ENCODE measurements around the gene SPTLC3. TPM values are rescaled to one million over a fixed set of nuclear protein-coding genes. Genes with fewer than 3 reads are reported as not detected.

Gene SPTLC3
- polyA plus RNA-seq, 4 donors, result 4.3 to 60.2 (median 5.8) TPM

GRCh38 chr20:13017235-13017634 lies 8.5 kb downstream of the SPTLC3 start:
- Histone ChIP-seq H3K27ac (ENCODE audit: low read depth in 1 of 3, low read length in 2 of 3) (peak overlapping the region in 1 of 3 donors; percentile 37), H3K4me3 (ENCODE audit: low read depth in 1 of 3, low read length in 3 of 3) (no peak overlapping the region), H3K36me3 (ENCODE audit: control insufficient read depth in 3 of 3, insufficient read depth in 2 of 3, low read depth in 1 of 3, low read length in 3 of 3) (peaks cover 0 to 3% (median 0%) of the 10 kb centered on the region in 3 donors), H3K9me3 (ENCODE audit: control insufficient read depth in 2 of 2, insufficient read depth in 1 of 2, low read depth in 1 of 2, low read length in 1 of 2) (peaks cover 0 to 17% of the 10 kb centered on the region in 2 donors), H3K27me3 (ENCODE audit: control insufficient read depth in 3 of 3, insufficient read depth in 3 of 3, low read length in 3 of 3) (no peaks in the 10 kb centered on the region), H3K4me1 (ENCODE audit: control insufficient read depth in 3 of 3, insufficient read depth in 2 of 3, low read depth in 1 of 3, low read length in 2 of 3) (peaks cover 0 to 7% (median 0%) of the 10 kb centered on the region in 3 donors)
- FAIRE-seq, result no peak
- WGBS, 3 donors, result 57 to 88% (median 69%) methylated on average over 1 of the region's 1 CpG
- DNase-seq, result peak in 1 of 2 donors; percentile 81

DNA sequence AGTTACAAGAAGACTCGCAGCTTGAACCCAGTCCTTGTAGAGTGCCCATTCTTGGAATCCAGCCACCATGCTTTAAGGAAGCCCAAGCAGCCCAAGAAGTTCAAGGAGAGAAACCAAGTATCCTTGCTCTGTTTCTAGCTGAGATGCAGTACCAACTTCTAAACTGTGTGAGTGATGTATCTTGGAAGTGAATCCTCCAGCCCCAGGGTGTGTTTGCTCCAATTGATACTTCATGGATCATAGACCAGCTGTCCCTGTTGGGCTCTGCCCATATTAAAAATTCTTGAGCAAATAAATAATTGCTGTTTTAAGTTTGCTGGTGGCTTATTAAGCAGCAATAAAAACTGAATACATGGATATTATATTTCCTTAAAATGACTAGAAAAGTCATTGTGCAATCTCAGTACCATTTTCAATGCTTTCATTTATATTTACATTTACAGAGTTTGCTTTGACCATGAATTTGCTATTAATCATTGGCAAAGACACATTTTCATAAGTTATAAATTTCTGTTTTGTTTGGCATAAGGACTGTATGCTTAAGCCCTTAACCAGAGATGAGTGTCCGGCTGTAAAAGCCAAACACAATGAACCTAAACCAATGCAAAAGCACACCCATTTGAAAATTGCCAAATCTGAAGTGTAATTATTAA lies 9.2 kb downstream of the SPTLC3 start:
- peaks cover 0 to 3% (median 0%) of the 10 kb centered on the region in 3 donors for H3K4me1 ChIP-seq (ENCODE audit: control insufficient read depth in 3 of 3, insufficient read depth in 2 of 3, low read depth in 1 of 3, low read length in 2 of 3)
- H3K9me3 ChIP-seq (ENCODE audit: control insufficient read depth in 2 of 2, insufficient read depth in 1 of 2, low read depth in 1 of 2, low read length in 1 of 2), result peaks cover 0 to 20% of the 10 kb centered on the region in 2 donors
- no peak overlapping the region for H3K4me3 ChIP-seq (ENCODE audit: low read depth in 1 of 3, low read length in 3 of 3)
- H3K36me3 ChIP-seq (ENCODE audit: control insufficient read depth in 3 of 3, insufficient read depth in 2 of 3, low read depth in 1 of 3, low read length in 3 of 3), result peaks cover 0 to 9% (median 0%) of the 10 kb centered on the region in 3 donors
- DNase-seq (no peak), FAIRE-seq (no peak)
- peak overlapping the region in 1 of 3 donors; percentile 37 for H3K27ac ChIP-seq (ENCODE audit: low read depth in 1 of 3, low read length in 2 of 3)
- H3K27me3 ChIP-seq (ENCODE audit: control insufficient read depth in 3 of 3, insufficient read depth in 3 of 3, low read length in 3 of 3), result no peaks in the 10 kb centered on the region
- 61 to 77% (median 66%) methylated on average over 2 of the region's 2 CpGs for WGBS, 3 donors

GRCh38 chr20:13021205-13021970 lies 12.6 kb downstream of the SPTLC3 start:
- Histone ChIP-seq H3K4me1 (ENCODE audit: control insufficient read depth in 3 of 3, insufficient read depth in 2 of 3, low read depth in 1 of 3, low read length in 2 of 3) (no peaks in the 10 kb centered on the region), H3K36me3 (ENCODE audit: control insufficient read depth in 3 of 3, insufficient read depth in 2 of 3, low read depth in 1 of 3, low read length in 3 of 3) (peaks cover 0 to 10% (median 0%) of the 10 kb centered on the region in 3 donors)
- 85 to 94% (median 87%) methylated on average over 5 of the region's 5 CpGs for WGBS, 3 donors

GRCh38 chr20:13022401-13023155 lies 13.8 kb downstream of the SPTLC3 start:
- no peaks in the 10 kb centered on the region for H3K27me3 ChIP-seq (ENCODE audit: control insufficient read depth in 3 of 3, insufficient read depth in 3 of 3, low read length in 3 of 3)
- peaks cover 0 to 17% (median 0%) of the 10 kb centered on the region in 3 donors for H3K36me3 ChIP-seq (ENCODE audit: control insufficient read depth in 3 of 3, insufficient read depth in 2 of 3, low read depth in 1 of 3, low read length in 3 of 3)
- no peaks in the 10 kb centered on the region for H3K4me1 ChIP-seq (ENCODE audit: control insufficient read depth in 3 of 3, insufficient read depth in 2 of 3, low read depth in 1 of 3, low read length in 2 of 3)
- no peak overlapping the region for H3K4me3 ChIP-seq (ENCODE audit: low read depth in 1 of 3, low read length in 3 of 3)
- FAIRE-seq (no peak), DNase-seq (no peak)
- H3K9me3 ChIP-seq (ENCODE audit: control insufficient read depth in 2 of 2, insufficient read depth in 1 of 2, low read depth in 1 of 2, low read length in 1 of 2), result peaks cover 0 to 20% of the 10 kb centered on the region in 2 donors
- no peak overlapping the region for H3K27ac ChIP-seq (ENCODE audit: low read depth in 1 of 3, low read length in 2 of 3)
- WGBS, 3 donors, result 66 to 83% (median 71%) methylated on average over 4 of the region's 4 CpGs

More at GRCh38 chr20:13021205-13021970, 12.6 kb downstream of the SPTLC3 start:
- no peak overlapping the region for H3K27ac ChIP-seq (ENCODE audit: low read depth in 1 of 3, low read length in 2 of 3)
- no peak for DNase-seq
- H3K27me3 ChIP-seq (ENCODE audit: control insufficient read depth in 3 of 3, insufficient read depth in 3 of 3, low read length in 3 of 3), result no peaks in the 10 kb centered on the region
- FAIRE-seq, result no peak
- peaks cover 0 to 20% of the 10 kb centered on the region in 2 donors for H3K9me3 ChIP-seq (ENCODE audit: control insufficient read depth in 2 of 2, insufficient read depth in 1 of 2, low read depth in 1 of 2, low read length in 1 of 2)
- H3K4me3 ChIP-seq (ENCODE audit: low read depth in 1 of 3, low read length in 3 of 3), result no peak overlapping the region

- Histone ChIP-seq H3K9me3 (ENCODE audit: control insufficient read depth in 2 of 2, insufficient read depth in 1 of 2, low read depth in 1 of 2, low read length in 1 of 2) (peaks cover 0 to 15% of the 10 kb centered on the region in 2 donors), H3K36me3 (ENCODE audit: control insufficient read depth in 3 of 3, insufficient read depth in 2 of 3, low read depth in 1 of 3, low read length in 3 of 3) (peaks cover 0 to 17% (median 0%) of the 10 kb centered on the region in 3 donors), H3K27me3 (ENCODE audit: control insufficient read depth in 3 of 3, insufficient read depth in 3 of 3, low read length in 3 of 3) (no peaks in the 10 kb centered on the region), H3K4me1 (ENCODE audit: control insufficient read depth in 3 of 3, insufficient read depth in 2 of 3, low read depth in 1 of 3, low read length in 2 of 3) (peaks cover 0 to 2% (median 0%) of the 10 kb centered on the region in 3 donors), H3K27ac (ENCODE audit: low read depth in 1 of 3, low read length in 2 of 3) (no peak overlapping the region), H3K4me3 (ENCODE audit: low read depth in 1 of 3, low read length in 3 of 3) (no peak overlapping the region)
- 78 to 95% (median 90%) methylated on average over 2 of the region's 2 CpGs for WGBS, 3 donors
- no peak for FAIRE-seq
- DNase-seq, result no peak
Measured at GRCh38 chr20:13024596-13024995, 15.8 kb downstream of the SPTLC3 start.

- Histone ChIP-seq H3K9me3 (ENCODE audit: control insufficient read depth in 2 of 2, insufficient read depth in 1 of 2, low read depth in 1 of 2, low read length in 1 of 2) (peaks cover 0 to 14% of the 10 kb centered on the region in 2 donors), H3K4me3 (ENCODE audit: low read depth in 1 of 3, low read length in 3 of 3) (no peak overlapping the region), H3K4me1 (ENCODE audit: control insufficient read depth in 3 of 3, insufficient read depth in 2 of 3, low read depth in 1 of 3, low read length in 2 of 3) (peaks cover 0 to 7% (median 0%) of the 10 kb centered on the region in 3 donors), H3K27ac (ENCODE audit: low read depth in 1 of 3, low read length in 2 of 3) (no peak overlapping the region), H3K27me3 (ENCODE audit: control insufficient read depth in 3 of 3, insufficient read depth in 3 of 3, low read length in 3 of 3) (no peaks in the 10 kb centered on the region), H3K36me3 (ENCODE audit: control insufficient read depth in 3 of 3, insufficient read depth in 2 of 3, low read depth in 1 of 3, low read length in 3 of 3) (peaks cover 0 to 17% (median 0%) of the 10 kb centered on the region in 3 donors)
- FAIRE-seq, result no peak
- DNase-seq, result peak in 1 of 2 donors; percentile 10
- WGBS, 3 donors, result 73 to 85% (median 80%) methylated on average over 1 of the region's 1 CpG
Measured at GRCh38 chr20:13025181-13025580, 16.4 kb downstream of the SPTLC3 start.

DNA sequence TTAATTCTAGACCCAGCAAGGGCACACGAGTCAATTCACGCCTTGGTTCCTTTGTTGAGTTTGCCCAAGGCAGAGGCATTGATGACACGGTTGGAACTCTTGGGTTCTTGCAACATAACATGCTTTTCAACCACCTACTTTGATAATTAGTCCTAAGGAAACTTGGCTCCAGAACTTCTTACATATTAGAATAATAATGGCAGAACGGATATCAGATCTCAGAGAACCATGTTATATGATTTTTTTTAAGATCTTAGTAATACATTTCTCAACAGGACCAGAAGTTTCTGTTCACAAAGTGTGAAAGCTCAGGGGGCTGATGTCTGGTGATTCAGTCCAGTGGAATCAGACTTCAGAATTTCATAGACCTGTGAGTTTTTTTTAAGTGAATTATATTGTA lies 19.2 kb downstream of the SPTLC3 start:
- peaks cover 0 to 18% (median 0%) of the 10 kb centered on the region in 3 donors for H3K36me3 ChIP-seq (ENCODE audit: control insufficient read depth in 3 of 3, insufficient read depth in 2 of 3, low read depth in 1 of 3, low read length in 3 of 3)
- H3K4me1 ChIP-seq (ENCODE audit: control insufficient read depth in 3 of 3, insufficient read depth in 2 of 3, low read depth in 1 of 3, low read length in 2 of 3), result peaks cover 0 to 14% (median 3%) of the 10 kb centered on the region in 3 donors
- no peak for DNase-seq
- WGBS, 3 donors, result 70 to 79% (median 73%) methylated on average over 4 of the region's 4 CpGs
- H3K4me3 ChIP-seq (ENCODE audit: low read depth in 1 of 3, low read length in 3 of 3), result no peak overlapping the region
- no peak for FAIRE-seq
- peaks cover 0 to 4% of the 10 kb centered on the region in 2 donors for H3K9me3 ChIP-seq (ENCODE audit: control insufficient read depth in 2 of 2, insufficient read depth in 1 of 2, low read depth in 1 of 2, low read length in 1 of 2)
- no peak overlapping the region for H3K27ac ChIP-seq (ENCODE audit: low read depth in 1 of 3, low read length in 2 of 3)
- H3K27me3 ChIP-seq (ENCODE audit: control insufficient read depth in 3 of 3, insufficient read depth in 3 of 3, low read length in 3 of 3), result no peaks in the 10 kb centered on the region

DNA sequence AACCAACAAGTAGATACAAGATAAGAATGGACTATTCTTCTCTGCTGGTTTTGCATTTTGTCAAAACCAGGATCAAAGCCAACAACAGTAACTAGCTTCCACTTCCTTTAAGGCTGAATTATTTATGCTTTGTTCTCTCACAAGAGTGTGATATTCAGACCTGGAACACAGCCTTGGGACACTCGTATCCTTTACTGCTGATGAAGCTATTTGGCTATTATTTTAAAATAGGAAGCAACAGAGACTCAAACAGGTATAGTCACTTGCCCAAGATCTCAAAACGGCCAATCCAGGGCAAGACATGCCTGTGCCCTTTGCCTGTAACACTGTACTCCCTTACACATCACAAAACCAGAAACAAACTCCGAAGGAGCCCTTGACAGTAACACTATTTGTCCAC lies 19.9 kb downstream of the SPTLC3 start:
- Histone ChIP-seq H3K4me3 (ENCODE audit: low read depth in 1 of 3, low read length in 3 of 3) (no peak overlapping the region), H3K27ac (ENCODE audit: low read depth in 1 of 3, low read length in 2 of 3) (no peak overlapping the region), H3K9me3 (ENCODE audit: control insufficient read depth in 2 of 2, insufficient read depth in 1 of 2, low read depth in 1 of 2, low read length in 1 of 2) (peaks cover 0 to 4% of the 10 kb centered on the region in 2 donors), H3K4me1 (ENCODE audit: control insufficient read depth in 3 of 3, insufficient read depth in 2 of 3, low read depth in 1 of 3, low read length in 2 of 3) (peaks cover 2 to 15% (median 3%) of the 10 kb centered on the region in 3 donors), H3K36me3 (ENCODE audit: control insufficient read depth in 3 of 3, insufficient read depth in 2 of 3, low read depth in 1 of 3, low read length in 3 of 3) (peaks cover 0 to 17% (median 0%) of the 10 kb centered on the region in 3 donors), H3K27me3 (ENCODE audit: control insufficient read depth in 3 of 3, insufficient read depth in 3 of 3, low read length in 3 of 3) (no peaks in the 10 kb centered on the region)
- WGBS, 3 donors, result 53 to 67% (median 55%) methylated on average over 3 of the region's 3 CpGs
- FAIRE-seq (no peak), DNase-seq (no peak)
